ENCODE data around the gene ANKH.

DNA sequence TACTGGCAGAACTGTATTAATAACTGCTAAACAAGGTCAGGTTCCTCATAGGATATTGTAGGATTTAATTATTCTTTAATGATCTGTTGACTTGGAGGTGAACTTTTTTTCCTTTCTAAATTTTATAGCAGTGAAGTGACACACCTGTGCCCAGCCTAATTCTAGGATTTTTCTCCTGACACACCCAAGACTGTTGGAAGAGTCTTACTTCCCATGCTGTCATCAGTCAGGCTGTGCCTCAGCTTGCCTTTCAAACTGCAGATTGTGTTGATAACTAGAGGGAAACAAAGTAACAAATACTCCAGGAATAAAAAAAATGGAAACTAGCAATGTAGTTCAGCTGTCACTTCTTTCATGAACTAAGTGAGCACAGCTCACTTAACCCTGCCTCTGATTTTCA is 185.1 kb downstream of the ANKH start:
- TF ChIP-seq ZBTB33 (IDR thresholded peaks at IDR 0.05; ENCODE audit: extremely low read depth, insufficient replicate concordance, low read length) (no peak), ELF1 (IDR thresholded peaks at IDR 0.05; ENCODE audit: borderline replicate concordance, low read depth) (no peak), CTCF (IDR thresholded peaks at IDR 0.05 in 2 of 3, conservative IDR thresholded peaks at IDR 0.05 in 1 of 3; ENCODE audit: borderline replicate concordance in 1 of 3, insufficient read depth in 1 of 3, low read depth in 2 of 3, low read length in 2 of 3) (no peak), EZH2 (IDR thresholded peaks at IDR 0.05) (no peak), EGR1 (IDR thresholded peaks at IDR 0.05; ENCODE audit: low read depth) (no peak), REST (IDR thresholded peaks at IDR 0.05; ENCODE audit: low read depth) (no peak), POLR2A (IDR thresholded peaks at IDR 0.05; ENCODE audit: borderline replicate concordance, extremely low read depth, insufficient read depth, insufficient read length) (no peak), CEBPB (IDR thresholded peaks at IDR 0.05; ENCODE audit: low read depth) (no peak), EZH2phosphoT487 (IDR thresholded peaks at IDR 0.05; ENCODE audit: borderline replicate concordance) (no peak)
- TF ChIP-seq, protein P1, sequence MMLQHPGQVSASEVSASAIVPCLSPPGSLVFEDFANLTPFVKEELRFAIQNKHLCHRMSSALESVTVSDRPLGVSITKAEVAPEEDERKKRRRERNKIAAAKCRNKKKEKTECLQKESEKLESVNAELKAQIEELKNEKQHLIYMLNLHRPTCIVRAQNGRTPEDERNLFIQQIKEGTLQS (IDR thresholded peaks at IDR 0.05): no peak
